Measurements from ENCODE around the gene KRTAP4-9.
"Not testable (repeated sequence)": the region's sequence is repeated elsewhere in the genome, so short reads cannot be mapped to it uniquely, and the experiment has no call there.

Gene KRTAP4-9

GRCh38 chr17:41082626-41083025, 22.6 kb upstream of the KRTAP4-9 start:
- Histone ChIP-seq H3K9ac (ENCODE audit: low read length) (no peak overlapping the region), H3K4me2 (ENCODE audit: low read depth, low read length) (no peak overlapping the region), H3K27ac (ENCODE audit: low read length) (no peak overlapping the region), H3K9me3 (replicated peaks; ENCODE audit: insufficient read depth, low read length) (no peaks in the 10 kb centered on the region), H3K4me1 (ENCODE audit: low read length) (no peaks in the 10 kb centered on the region), H3K4me3 (ENCODE audit: low read length) (no peak overlapping the region), H3K27me3 (replicated peaks; ENCODE audit: insufficient read depth, low read length) (no peaks in the 10 kb centered on the region), H2AFZ (ENCODE audit: low read length) (no peak overlapping the region), H4K20me1 (ENCODE audit: insufficient read depth, low read length) (no peaks in the 10 kb centered on the region), H3K79me2 (ENCODE audit: low read length) (no peaks in the 10 kb centered on the region), H3K36me3 (replicated peaks; ENCODE audit: insufficient read depth, low read length) (no peaks in the 10 kb centered on the region), H3F3A (ENCODE audit: insufficient read depth, low read length) (no peaks in the 10 kb centered on the region), H3K9me2 (replicated peaks; ENCODE audit: insufficient read depth, low read length) (no peaks in the 10 kb centered on the region)
- no peak for DNase-seq
- no peak for TF ChIP-seq EZH2 (optimal IDR thresholded peaks at IDR 0.05; ENCODE audit: low read depth, low read length)
- no peak for TF ChIP-seq EZH2phosphoT487 (IDR thresholded peaks at IDR 0.05; ENCODE audit: low read length)
- no peak for TF ChIP-seq CTCF (IDR thresholded peaks at IDR 0.05; ENCODE audit: low read length)

GRCh38 chr17:41083427-41083826, 21.8 kb upstream of the KRTAP4-9 start:
- not testable (repeated sequence) for H2AFZ ChIP-seq (ENCODE audit: low read length); H3K4me2 ChIP-seq (ENCODE audit: low read depth, low read length); H3K27ac ChIP-seq (ENCODE audit: low read length); H3K9me2 ChIP-seq (replicated peaks; ENCODE audit: insufficient read depth, low read length); H3F3A ChIP-seq (ENCODE audit: insufficient read depth, low read length); H3K36me3 ChIP-seq (replicated peaks; ENCODE audit: insufficient read depth, low read length); H3K9ac ChIP-seq (ENCODE audit: low read length); H3K9me3 ChIP-seq (replicated peaks; ENCODE audit: insufficient read depth, low read length); H3K4me3 ChIP-seq (ENCODE audit: low read length); H3K79me2 ChIP-seq (ENCODE audit: low read length); DNase-seq; H4K20me1 ChIP-seq (ENCODE audit: insufficient read depth, low read length); H3K4me1 ChIP-seq (ENCODE audit: low read length); H3K27me3 ChIP-seq (replicated peaks; ENCODE audit: insufficient read depth, low read length)

DNA sequence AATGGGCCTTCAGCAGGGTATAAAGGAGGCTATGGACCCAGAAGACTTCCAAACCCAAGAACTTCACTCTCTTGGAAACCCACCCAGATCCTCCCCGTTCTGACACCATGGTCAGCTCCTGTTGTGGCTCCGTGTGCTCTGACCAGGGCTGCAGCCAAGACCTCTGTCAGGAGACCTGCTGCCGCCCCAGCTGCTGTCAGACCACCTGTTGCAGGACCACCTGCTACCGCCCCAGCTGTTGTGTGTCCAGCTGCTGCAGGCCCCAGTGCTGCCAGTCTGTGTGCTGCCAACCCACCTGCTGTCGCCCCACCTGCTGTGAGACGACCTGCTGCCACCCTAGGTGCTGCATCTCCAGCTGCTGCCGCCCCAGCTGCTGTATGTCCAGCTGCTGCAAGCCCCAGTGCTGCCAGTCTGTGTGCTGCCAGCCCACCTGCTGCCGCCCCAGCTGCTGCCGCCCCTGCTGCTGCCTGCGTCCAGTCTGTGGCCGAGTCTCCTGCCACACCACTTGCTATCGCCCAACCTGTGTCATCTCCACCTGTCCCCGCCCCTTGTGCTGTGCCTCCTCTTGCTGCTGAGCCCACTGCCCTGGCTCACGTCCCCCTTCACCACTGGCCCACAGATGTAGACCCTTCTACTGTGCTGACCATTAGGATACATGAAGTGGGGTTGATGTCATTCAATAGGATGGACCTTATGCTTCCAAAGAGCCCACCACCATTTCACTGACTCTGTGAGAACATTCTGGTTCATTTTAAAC, 20.9 kb upstream of the KRTAP4-9 start, which contains the start of gene KRTAP4-7:
TSS of gene KRTAP4-7 (plus strand) at position 51 of the 757 bp plus-strand sequence. CDS start at position 108, 57 bp downstream.
- H3K9ac ChIP-seq (ENCODE audit: low read length); H3K4me1 ChIP-seq (ENCODE audit: low read length); H3F3A ChIP-seq (ENCODE audit: insufficient read depth, low read length); H3K27me3 ChIP-seq (replicated peaks; ENCODE audit: insufficient read depth, low read length); H3K36me3 ChIP-seq (replicated peaks; ENCODE audit: insufficient read depth, low read length); H3K4me3 ChIP-seq (ENCODE audit: low read length); H4K20me1 ChIP-seq (ENCODE audit: insufficient read depth, low read length); H3K9me2 ChIP-seq (replicated peaks; ENCODE audit: insufficient read depth, low read length); H2AFZ ChIP-seq (ENCODE audit: low read length); H3K4me2 ChIP-seq (ENCODE audit: low read depth, low read length); DNase-seq; H3K79me2 ChIP-seq (ENCODE audit: low read length); H3K27ac ChIP-seq (ENCODE audit: low read length); H3K9me3 ChIP-seq (replicated peaks; ENCODE audit: insufficient read depth, low read length): not testable (repeated sequence)

- H3K27ac ChIP-seq (ENCODE audit: low read length); DNase-seq; H3K4me1 ChIP-seq (ENCODE audit: low read length); H3F3A ChIP-seq (ENCODE audit: insufficient read depth, low read length); H3K4me3 ChIP-seq (ENCODE audit: low read length); H4K20me1 ChIP-seq (ENCODE audit: insufficient read depth, low read length); H3K36me3 ChIP-seq (replicated peaks; ENCODE audit: insufficient read depth, low read length); H3K79me2 ChIP-seq (ENCODE audit: low read length); H3K27me3 ChIP-seq (replicated peaks; ENCODE audit: insufficient read depth, low read length); H3K4me2 ChIP-seq (ENCODE audit: low read depth, low read length); H3K9ac ChIP-seq (ENCODE audit: low read length); H3K9me2 ChIP-seq (replicated peaks; ENCODE audit: insufficient read depth, low read length); H3K9me3 ChIP-seq (replicated peaks; ENCODE audit: insufficient read depth, low read length); H2AFZ ChIP-seq (ENCODE audit: low read length): not testable (repeated sequence)
Measured at GRCh38 chr17:41088760-41089352, 16.3 kb upstream of the KRTAP4-9 start.

All from MM.1S (cell line).